ENCODE measurements around the gene APBA2. TPM values are rescaled to one million over a fixed set of nuclear protein-coding genes. Genes with fewer than 3 reads are reported as not detected.
"Not testable (repeated sequence)": the region's sequence is repeated elsewhere in the genome, so short reads cannot be mapped to it uniquely, and the experiment has no call there.

Gene APBA2
- total RNA-seq, 1 donor from 2014 or later: 35.8 TPM

DNA sequence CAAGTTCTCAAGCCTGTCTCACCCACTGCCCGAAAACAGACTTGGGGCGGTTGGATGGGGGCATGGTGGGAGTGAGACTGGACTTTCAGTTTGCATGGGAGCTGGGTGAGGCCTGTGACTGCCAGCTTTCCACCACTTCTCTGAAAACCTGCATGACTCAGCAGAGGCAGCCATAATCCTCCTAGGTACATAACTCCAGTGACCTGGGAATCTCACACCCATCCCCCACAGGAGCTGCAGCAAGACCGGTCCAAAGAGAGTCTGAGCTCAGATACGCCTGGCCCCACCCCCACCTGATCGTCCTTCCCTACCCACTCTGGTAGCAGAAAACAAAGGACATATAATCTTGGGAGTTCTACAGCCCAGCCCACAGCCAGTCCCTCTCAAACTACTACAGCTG, 276.6 kb downstream of the APBA2 start:
- no peak overlapping the region for H3K4me2 ChIP-seq
- H3F3A ChIP-seq (ENCODE audit: low read depth): no peaks in the 10 kb centered on the region
- H3K27me3 ChIP-seq: no peaks in the 10 kb centered on the region
- H3K9me3 ChIP-seq (ENCODE audit: low read depth): peaks cover 4% of the 10 kb centered on the region
- Mint-ChIP-seq H3K27ac (no peak overlapping the region), H3K9me3 (peaks cover 21% of the 10 kb centered on the region), H3K4me3 (no peak overlapping the region), H3K27me3 (ENCODE audit: insufficient read depth, low read depth) (peaks cover 5% of the 10 kb centered on the region), H3K4me1 (no peaks in the 10 kb centered on the region), H3K36me3 (peaks cover 10% of the 10 kb centered on the region)
- DNase-seq (ENCODE audit: low spot score): no peak
- no peak overlapping the region for H3K27ac ChIP-seq
- no peak overlapping the region for H3K4me3 ChIP-seq
- no peaks in the 10 kb centered on the region for H3K36me3 ChIP-seq
- H3K9ac ChIP-seq: no peak overlapping the region
- H4K20me1 ChIP-seq (ENCODE audit: low read depth): no peaks in the 10 kb centered on the region
- H2AFZ ChIP-seq (replicated peaks): no peak overlapping the region
- H3K4me1 ChIP-seq: no peaks in the 10 kb centered on the region
- no peaks in the 10 kb centered on the region for H3K79me2 ChIP-seq (ENCODE audit: low read depth)
- TF ChIP-seq EZH2 (IDR thresholded peaks at IDR 0.05): no peak
- TF ChIP-seq EZH2phosphoT487 (IDR thresholded peaks at IDR 0.05): no peak
- TF ChIP-seq, protein P1, sequence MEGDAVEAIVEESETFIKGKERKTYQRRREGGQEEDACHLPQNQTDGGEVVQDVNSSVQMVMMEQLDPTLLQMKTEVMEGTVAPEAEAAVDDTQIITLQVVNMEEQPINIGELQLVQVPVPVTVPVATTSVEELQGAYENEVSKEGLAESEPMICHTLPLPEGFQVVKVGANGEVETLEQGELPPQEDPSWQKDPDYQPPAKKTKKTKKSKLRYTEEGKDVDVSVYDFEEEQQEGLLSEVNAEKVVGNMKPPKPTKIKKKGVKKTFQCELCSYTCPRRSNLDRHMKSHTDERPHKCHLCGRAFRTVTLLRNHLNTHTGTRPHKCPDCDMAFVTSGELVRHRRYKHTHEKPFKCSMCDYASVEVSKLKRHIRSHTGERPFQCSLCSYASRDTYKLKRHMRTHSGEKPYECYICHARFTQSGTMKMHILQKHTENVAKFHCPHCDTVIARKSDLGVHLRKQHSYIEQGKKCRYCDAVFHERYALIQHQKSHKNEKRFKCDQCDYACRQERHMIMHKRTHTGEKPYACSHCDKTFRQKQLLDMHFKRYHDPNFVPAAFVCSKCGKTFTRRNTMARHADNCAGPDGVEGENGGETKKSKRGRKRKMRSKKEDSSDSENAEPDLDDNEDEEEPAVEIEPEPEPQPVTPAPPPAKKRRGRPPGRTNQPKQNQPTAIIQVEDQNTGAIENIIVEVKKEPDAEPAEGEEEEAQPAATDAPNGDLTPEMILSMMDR (IDR thresholded peaks at IDR 0.05): no peak

DNA sequence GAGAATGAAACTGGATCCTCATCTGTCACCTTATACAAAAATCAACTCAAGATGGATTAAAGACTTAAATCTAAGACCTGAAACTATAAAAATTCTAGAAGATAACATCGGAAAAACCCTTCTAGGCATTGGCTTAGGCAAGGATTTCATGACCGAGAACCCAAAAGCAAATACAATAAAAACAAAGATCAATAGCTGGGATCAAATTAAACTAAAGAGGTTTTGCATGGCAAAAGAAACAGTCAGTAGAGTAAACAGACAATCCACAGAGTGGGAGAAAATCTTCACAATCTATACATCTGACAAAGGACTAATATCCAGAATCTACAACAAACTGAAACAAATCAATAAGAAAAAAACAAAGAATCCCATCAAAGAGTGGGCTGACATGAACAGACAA, 281.3 kb downstream of the APBA2 start:
- not testable (repeated sequence) for H3K4me3 ChIP-seq; H3K4me2 ChIP-seq; H3K9ac ChIP-seq; H3K36me3 Mint-ChIP-seq; H4K20me1 ChIP-seq (ENCODE audit: low read depth); H3K36me3 ChIP-seq; H3K27ac ChIP-seq; H3K4me1 ChIP-seq; H3K27me3 Mint-ChIP-seq (ENCODE audit: insufficient read depth, low read depth); H3K27ac Mint-ChIP-seq; H3K4me1 Mint-ChIP-seq; H3F3A ChIP-seq (ENCODE audit: low read depth); H3K4me3 Mint-ChIP-seq; H3K9me3 ChIP-seq (ENCODE audit: low read depth); H3K27me3 ChIP-seq; DNase-seq (ENCODE audit: low spot score); H2AFZ ChIP-seq (replicated peaks); H3K9me3 Mint-ChIP-seq; H3K79me2 ChIP-seq (ENCODE audit: low read depth)

Other genes with a start within 250 kb of the APBA2 start
- gene GOLGA8M, start 173.6 kb upstream of the APBA2 start, total RNA-seq (ENCODE audit: low replicate concordance): not detected in 2 replicates
- not detected in 2 replicates for gene GOLGA6L7, start 37.3 kb upstream of the APBA2 start, total RNA-seq (ENCODE audit: low replicate concordance)